ENCODE results near the gene PRSS57.
"Not testable (repeated sequence)": the region's sequence is repeated elsewhere in the genome, so short reads cannot be mapped to it uniquely, and the experiment has no call there.

PRSS57 gene

GRCh38 chr19:674282-675151 is 20.7 kb downstream of the PRSS57 start:
- FAIRE-seq = no peak

GRCh38 chr19:670609-671075 is 24.6 kb downstream of the PRSS57 start:
- FAIRE-seq (no peak), DNase-seq (ENCODE audit: low spot score) (no peak)

More at GRCh38 chr19:674282-675151, 20.7 kb downstream of the PRSS57 start:
- no peak for DNase-seq (ENCODE audit: low spot score)

GRCh38 chr19:668675-669434 is 26.4 kb downstream of the PRSS57 start:
- not testable (repeated sequence) for FAIRE-seq; DNase-seq (ENCODE audit: low spot score)

DNA sequence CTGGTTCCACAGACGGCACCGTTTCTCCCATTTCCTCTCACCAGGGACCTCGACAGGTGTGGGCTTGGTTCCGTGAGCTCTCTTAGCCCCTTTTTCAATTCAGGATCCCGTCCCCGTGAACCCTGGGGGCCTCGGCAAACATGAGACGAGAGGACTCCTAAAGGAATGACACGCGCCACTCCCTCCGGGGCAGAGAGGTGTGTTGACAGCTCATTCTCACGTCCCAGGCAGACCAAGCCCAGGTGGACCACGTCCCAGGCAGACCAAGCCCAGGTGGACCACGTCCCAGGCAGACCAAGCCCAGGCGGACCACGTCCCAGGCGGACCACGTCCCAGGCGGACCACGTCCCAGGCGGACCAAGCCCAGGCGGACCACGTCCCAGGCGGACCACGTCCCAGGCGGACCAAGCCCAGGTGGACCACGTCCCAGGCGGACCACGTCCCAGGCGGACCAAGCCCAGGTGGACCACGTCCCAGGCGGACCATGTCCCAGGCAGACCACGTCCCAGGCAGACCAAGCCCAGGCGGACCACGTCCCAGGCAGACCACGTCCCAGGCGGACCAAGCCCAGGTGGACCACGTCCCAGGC is 28.2 kb downstream of the PRSS57 start:
- not testable (repeated sequence) for FAIRE-seq; DNase-seq (ENCODE audit: low spot score)

- no peak for FAIRE-seq
Observed at GRCh38 chr19:664913-665443, 30.3 kb downstream of the PRSS57 start.

GRCh38 chr19:663682-664117 is 31.6 kb downstream of the PRSS57 start:
- DNase-seq (ENCODE audit: low spot score) = no peak
- FAIRE-seq = no peak

More at GRCh38 chr19:664913-665443, 30.3 kb downstream of the PRSS57 start:
- peak; percentile 62 for DNase-seq (ENCODE audit: low spot score)

- DNase-seq (ENCODE audit: low spot score) = peak; percentile 79
- no peak for FAIRE-seq
Observed at GRCh38 chr19:662962-663681, 32.1 kb downstream of the PRSS57 start, which contains the start of gene RNF126. Gene RNF126 (minus strand): TSS chr19:663214. CDS start chr19:663121, 93 bp downstream.

- FAIRE-seq = no peak
- peak; percentile 51 for DNase-seq (ENCODE audit: low spot score)
Observed at GRCh38 chr19:662207-662961, 32.9 kb downstream of the PRSS57 start.

- DNase-seq (ENCODE audit: low spot score) (no peak), FAIRE-seq (no peak)
Observed at GRCh38 chr19:661427-662196, 33.6 kb downstream of the PRSS57 start.

DNA sequence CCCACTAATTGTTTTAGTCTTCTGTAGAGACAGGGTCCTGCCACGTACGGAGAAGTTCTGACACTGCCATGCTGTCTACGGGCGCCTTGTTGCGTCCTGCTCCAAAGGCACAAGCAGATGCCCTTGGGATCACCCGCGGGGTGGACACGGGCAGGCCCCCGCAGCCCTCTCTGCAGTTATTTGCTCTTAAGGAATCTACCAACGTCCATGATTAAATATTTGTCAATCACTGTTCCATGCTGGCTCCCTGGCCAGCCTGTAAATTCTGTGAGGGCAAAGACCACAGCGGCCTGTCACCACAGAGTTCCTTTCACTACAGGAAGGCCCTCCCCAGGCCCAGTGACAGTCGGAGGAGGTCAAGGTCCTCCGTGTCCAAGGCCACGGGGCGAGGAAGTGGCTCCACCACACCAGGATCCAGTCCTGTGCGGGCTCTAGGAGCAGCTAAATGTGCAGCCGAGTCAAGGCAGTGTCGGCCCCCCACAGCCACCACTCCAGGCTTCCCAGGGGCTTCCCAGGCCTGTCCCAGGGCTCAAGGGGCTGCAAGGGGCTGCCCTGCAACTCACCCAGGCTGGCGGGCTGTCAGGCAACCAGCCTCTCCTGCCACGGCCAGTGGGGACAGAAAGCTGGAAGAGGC is 34.3 kb downstream of the PRSS57 start:
- FAIRE-seq (no peak), DNase-seq (ENCODE audit: low spot score) (peak; percentile 44)

- DNase-seq (ENCODE audit: low spot score) (no peak), FAIRE-seq (no peak)
Observed at GRCh38 chr19:658916-659839, 36.1 kb downstream of the PRSS57 start.

- DNase-seq (ENCODE audit: low spot score) = no peak
- no peak for FAIRE-seq
Observed at GRCh38 chr19:658059-658839, 37.0 kb downstream of the PRSS57 start.

DNA sequence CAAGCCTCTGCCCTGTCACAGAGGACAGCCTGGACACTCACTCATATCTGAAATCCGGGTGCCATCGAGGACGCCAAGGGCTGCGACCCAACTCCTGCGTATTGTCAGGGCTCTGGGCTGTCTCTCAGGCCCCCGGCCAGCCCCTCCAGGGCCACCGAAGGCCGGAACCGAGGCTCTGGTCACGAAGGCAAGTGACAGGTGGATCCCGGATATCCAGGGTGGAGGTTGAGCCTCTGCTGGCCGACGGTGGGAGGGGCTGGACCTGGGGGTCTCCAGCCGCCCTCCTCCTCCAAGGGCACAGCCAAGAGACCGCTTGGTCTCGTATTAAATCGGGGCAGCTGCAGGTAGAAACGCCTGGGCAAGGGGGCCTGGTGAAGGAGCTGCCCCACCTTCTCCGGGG is 37.6 kb downstream of the PRSS57 start:
- FAIRE-seq = no peak
- no peak for DNase-seq (ENCODE audit: low spot score)

- FAIRE-seq (no peak), DNase-seq (ENCODE audit: low spot score) (no peak)
Observed at GRCh38 chr19:656751-657559, 38.3 kb downstream of the PRSS57 start.

DNA sequence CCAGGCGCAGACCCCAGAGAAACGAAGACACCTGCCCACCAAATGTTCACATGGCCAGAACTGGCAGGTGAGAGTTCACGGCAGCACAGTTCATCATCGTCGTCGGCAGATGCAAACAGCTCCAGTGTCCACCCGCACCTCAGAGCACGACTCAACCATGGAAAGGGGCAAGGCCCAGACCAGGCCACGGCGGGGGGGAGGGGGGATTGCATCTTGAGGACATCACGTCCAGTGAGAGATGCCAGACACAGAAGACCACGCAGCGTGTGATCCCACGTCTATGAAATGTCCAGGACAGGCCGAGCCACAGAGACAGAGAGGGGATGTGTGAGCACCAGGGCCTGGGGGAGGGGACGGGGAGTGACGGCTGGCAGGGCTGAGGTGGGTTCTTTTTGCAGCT is 39.6 kb downstream of the PRSS57 start:
- DNase-seq (ENCODE audit: low spot score) (no peak), FAIRE-seq (no peak)

DNA sequence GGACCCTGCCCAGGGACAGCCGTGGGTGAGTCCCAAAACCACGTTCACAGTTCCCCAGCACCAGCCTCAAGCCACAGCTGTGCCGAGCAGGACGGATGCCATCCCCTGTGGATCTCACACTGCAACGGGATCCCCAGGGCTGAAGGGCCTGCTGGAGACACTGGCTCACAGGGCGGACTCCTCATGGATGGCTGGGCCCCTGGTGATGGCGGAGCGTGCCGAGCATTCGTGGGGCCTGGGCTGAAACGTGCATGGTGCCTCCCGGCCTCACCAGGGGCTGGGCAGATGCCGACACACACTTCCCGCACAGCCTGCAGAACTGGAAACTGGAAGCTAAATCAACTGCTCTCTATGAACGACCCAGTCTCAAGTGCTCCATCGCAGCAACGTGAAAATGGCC is 41.8 kb downstream of the PRSS57 start:
- no peak for FAIRE-seq
- DNase-seq (ENCODE audit: low spot score) = no peak

Data from RCC 7860 (cell line).